LoVo (cell line): ENCODE results near the gene WDFY3.

ENCODE experiments used
- DNase-seq: peaks from one replicate; pipeline ENCODE4 v3.0.0-alpha.2; 2016; ENCODE audit warnings: low spot score

Gene WDFY3

GRCh38 chr4:84912741-84913140 is 53.7 kb downstream of the WDFY3 start:
- DNase-seq, result no peak

DNA sequence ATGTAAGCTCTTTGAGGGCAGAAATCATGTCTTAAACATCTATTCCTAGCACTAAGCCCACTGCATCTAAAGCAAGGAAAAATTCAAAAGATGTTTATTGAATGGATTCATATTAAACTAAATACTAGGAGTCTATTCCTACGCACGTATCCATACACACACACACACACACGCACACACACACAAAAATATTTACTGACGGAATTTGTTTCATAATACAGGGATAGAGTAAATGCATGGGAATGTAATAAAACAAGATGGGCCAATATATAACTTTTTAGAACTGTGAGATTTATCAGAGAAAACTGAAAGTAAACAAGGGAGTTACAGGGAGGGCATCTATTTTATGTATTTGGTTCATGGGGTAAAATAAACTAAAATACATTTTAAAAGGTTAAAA is 57.6 kb downstream of the WDFY3 start:
- DNase-seq, result no peak

DNA sequence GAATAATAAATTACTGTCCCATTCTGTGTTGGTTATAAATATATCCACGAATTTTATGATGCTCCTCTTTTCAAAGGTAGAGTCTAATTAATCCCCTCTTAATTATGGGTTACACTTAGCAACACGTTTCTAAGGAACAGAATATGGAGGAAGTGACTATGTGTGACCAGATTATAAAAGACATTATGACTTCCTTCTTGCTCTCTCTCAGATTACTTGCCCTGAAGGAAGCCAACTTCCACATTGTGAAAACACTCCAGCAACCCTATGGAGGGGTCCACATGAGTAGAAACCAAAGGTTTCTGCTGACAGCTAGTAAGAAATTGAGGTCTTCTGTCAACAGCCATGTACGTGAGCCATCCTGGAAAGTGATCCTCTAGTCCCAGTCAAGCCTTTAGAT is 59.3 kb downstream of the WDFY3 start:
- DNase-seq, result no peak

DNA sequence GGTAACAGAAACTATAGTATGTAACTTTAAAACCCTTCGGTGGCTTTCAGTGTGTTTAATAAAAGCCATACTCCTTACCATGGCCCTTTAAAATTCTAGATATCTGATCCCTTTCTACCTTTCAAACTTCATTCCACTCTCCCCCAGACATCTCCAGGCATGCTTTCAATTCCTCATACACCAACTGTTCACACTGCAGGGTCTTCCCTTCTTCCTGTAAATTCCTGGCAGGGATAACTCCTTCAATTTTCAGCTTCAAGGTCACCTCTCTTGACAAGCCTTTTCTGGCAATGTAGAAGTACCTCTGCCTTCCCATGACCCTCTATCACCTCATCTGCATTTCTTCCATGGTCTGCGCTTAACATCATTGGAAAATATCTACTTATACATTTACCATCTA is 60.8 kb downstream of the WDFY3 start:
- no peak for DNase-seq

DNA sequence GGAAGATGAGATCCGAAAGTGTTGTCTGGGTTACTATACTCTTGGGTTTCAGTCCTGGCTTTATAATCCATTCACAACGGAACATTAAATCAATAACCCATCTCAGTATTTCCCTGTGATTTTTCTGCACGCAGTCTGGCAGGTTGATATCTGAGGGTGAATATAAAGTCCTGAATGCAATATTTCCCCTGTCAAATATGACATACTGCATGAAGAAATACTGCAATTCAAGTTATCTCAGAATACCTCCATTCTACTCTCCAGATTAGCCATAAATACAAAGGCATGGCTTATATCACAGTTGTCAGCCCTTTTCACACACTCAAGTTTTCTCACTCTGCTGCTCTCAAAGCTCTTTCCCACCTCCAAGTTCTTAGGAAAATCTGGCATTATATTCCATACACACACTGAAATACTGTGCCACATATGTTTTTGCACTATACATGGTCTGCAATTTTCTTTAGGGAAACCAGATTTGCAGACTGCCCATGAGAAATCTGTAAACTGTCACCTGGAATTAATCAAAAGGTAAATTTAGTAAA is 64.7 kb downstream of the WDFY3 start:
- no peak for DNase-seq

- no peak for DNase-seq
Measured at GRCh38 chr4:84901173-84901572, 65.3 kb downstream of the WDFY3 start.

- no peak for DNase-seq
Measured at GRCh38 chr4:84899616-84900015, 66.9 kb downstream of the WDFY3 start.

DNA sequence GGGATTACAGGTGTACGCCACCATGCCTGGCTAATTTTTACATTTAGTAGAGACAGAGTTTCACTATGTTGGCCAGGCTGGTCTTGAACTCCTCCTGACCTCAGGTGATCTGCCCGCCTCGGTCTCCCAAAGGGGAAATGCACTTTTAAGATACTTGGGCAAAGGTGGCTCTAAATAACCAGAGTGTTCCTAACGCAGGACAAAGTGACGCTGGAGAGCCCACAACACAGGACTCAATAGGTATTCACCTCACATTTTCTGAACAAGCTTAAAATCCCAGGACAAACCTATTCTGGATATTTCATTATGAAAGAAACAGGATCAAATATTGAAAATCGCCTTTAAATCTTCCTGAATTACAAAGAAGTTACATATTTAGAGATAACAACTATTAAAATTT is 69.0 kb downstream of the WDFY3 start:
- no peak for DNase-seq

- DNase-seq, result no peak
Measured at GRCh38 chr4:84895283-84895682, 71.2 kb downstream of the WDFY3 start.

DNA sequence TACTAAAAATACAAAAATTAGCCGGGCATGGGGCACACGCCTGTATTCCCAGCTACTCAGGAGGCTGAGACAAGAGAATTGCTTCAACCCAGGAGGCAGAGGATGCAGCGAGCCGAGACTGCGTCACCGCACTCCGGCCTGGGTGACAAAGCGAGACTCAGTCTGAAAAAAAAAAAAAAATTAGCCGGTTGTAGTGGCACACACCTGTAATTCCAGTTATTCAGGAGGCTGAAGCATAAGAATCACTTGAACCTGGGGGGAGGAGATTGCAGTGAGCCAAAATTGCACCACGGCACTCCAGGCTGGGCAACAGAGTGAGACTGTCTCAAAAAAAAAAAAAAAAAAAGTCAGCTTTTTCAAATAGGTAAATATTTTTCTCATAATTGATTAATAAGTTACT is 71.9 kb downstream of the WDFY3 start:
- DNase-seq, result no peak

DNA sequence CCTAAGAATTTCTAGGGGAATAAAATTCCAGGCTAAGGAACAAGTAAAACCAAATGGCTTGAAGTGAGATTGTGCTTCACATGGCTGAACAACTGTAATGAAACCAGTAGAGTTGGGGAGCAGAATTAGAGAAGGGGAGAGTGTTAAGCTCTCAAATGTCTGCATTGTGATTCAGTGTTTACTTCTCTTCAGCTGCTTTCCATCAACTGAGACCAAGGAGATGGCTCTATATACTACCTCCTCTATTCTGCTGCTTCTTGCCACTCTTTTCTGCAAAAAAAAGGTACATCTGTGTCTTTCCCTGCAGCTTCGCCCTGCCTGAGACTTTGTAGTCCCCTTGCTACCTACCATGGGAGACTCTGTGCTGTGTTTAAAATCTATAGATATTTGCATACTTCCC is 73.5 kb downstream of the WDFY3 start:
- no peak for DNase-seq

DNA sequence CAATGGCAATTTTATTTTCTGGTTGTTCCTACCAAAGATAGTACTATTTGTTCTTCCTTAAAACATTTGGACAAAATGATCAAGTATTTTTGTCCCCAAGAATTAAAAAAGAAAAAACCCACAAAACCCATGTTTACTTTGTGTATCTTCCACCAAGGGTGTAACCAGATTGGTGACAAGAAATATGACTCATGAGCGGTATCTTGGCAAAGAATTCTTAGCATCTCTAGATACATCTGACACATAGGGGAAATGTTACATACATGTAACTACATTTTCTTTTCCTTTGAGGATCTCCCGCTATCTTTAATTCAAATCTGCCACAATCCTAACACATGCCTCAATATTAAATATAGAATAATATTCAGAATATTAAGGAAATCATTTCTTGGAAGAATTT is 78.7 kb downstream of the WDFY3 start:
- no peak for DNase-seq

GRCh38 chr4:84879651-84880200 is 86.8 kb downstream of the WDFY3 start:
- no peak for DNase-seq

DNA sequence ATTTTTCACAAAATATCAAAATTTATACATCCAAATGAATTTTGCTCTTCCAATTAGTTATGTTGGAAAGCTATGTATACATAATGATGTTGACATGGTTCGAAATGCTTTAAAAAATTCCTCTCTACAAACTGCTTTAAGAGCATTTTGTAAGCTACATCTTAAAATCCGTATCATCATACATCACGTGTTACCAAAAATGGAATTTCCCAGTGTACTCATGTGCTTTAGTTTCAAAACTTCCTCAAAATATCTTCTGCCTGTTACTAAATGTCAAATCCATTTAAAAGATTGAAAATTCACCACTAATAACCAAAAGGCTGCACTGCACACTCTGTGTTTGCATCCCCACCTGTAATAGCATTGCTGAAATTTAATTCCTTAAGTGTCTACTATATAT is 87.9 kb downstream of the WDFY3 start:
- no peak for DNase-seq

DNA sequence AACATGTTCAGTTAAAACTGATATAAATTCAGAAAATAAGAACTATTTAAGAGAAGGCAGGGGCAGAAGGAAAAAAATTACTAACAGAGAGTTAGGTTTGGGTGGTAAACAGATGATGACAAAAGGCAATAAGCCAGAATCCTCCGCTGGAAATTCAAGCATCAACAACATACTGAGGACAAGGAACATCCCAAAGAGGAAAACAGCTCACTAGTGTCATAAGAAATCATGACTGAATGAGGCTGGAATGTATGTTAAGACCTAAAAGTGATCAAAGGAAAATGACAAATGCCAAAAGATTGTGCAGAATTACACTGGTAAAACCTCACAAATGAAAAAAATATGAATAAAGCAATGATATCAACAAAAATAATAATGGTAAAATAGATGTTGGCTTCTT is 88.4 kb downstream of the WDFY3 start:
- peak; percentile 6 for DNase-seq

GRCh38 chr4:84877051-84877833 is 89.2 kb downstream of the WDFY3 start:
- no peak for DNase-seq

DNA sequence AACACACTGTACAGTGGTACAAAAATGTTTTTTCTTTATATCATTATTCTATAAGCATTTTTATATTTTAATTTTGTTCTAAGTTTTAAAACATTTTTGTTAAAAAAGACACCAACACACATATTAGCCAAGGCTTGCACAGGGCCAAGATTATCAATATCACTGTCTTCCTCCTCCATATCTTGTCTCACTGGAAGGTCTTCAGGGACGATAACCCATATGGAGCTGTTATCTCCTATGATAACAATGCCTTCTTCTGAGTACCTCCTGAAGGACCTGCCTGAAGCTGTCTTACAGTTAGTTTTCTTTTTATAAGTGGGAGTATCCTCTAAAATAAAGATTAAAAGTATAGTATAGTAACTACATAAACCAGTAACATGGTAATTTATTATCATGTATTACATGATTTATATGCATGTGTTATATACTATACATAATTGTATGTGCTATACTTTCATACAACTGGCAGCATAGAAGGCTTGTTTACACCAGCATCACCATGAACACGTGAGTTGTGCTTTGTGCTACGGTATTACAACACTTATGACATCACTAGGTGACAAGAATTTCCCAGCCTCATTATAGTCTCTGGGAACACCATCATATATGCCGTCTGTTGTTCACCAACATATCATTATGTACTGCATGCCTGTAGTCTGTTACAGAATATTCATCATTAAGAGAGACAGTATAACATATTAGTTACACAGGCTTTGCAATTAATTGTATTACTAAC is 90.7 kb downstream of the WDFY3 start:
- DNase-seq, result no peak

- DNase-seq, result no peak
Measured at GRCh38 chr4:84874619-84875018, 91.9 kb downstream of the WDFY3 start.

DNA sequence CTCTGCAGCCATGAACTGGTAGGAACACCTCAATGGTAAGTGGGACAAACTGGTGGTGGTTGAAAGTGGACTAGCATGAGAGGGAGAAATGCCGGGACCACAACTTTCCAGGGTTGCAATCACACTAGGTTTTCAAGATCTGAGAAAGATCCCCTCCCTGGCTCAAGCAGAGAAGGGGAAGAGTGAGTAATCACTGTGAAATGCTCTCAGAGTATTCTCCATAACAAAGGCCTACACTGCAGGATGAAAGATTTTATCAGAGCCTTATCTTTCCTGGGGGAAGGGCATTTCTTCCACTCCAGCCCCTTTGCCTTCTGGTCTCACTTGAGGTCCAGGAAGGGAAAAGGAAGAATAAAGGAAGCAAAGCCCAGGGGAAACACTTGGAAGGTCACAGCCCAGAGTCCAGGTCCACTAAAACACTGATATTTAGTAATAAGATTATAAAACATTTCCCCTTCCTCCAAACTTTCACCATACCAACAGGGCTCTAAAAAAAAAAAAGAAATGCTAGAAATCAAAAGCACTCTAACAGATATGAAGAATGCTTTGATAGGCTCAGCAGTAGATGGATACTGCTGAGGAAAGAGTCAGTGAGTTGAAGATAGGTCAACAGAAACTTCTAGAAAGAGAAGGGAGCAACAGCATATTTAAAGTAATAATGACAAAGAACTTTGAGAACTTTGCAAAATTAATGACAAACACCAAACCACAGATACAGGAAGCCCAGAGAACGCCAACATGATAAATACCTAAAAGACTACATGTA is 95.9 kb downstream of the WDFY3 start:
- peak; percentile 33 for DNase-seq

- DNase-seq, result no peak
Measured at GRCh38 chr4:84866295-84866694, 100.2 kb downstream of the WDFY3 start.

DNA sequence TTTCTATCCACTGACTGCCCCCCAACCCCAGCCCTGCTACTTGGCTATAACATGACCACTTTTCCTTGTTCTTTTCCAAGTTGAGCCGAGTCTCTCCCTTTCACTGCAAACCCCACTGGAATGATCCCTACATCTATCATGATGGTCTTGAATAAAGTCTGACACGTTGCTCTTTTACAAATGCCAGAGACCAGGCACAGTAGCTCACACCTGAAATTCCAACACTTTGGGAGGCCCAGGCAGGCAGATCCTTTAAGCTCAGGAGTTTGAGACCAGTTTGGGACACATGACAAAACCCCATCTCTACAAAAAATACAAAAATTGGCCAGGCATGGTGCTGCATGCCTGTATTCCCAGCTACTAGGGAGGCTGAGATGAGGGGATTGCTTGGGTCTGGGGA is 100.9 kb downstream of the WDFY3 start:
- DNase-seq, result no peak

GRCh38 chr4:84862064-84862463 is 104.4 kb downstream of the WDFY3 start:
- no peak for DNase-seq
